Measurements from ENCODE around the gene KCNQ4.

Gene KCNQ4

DNA sequence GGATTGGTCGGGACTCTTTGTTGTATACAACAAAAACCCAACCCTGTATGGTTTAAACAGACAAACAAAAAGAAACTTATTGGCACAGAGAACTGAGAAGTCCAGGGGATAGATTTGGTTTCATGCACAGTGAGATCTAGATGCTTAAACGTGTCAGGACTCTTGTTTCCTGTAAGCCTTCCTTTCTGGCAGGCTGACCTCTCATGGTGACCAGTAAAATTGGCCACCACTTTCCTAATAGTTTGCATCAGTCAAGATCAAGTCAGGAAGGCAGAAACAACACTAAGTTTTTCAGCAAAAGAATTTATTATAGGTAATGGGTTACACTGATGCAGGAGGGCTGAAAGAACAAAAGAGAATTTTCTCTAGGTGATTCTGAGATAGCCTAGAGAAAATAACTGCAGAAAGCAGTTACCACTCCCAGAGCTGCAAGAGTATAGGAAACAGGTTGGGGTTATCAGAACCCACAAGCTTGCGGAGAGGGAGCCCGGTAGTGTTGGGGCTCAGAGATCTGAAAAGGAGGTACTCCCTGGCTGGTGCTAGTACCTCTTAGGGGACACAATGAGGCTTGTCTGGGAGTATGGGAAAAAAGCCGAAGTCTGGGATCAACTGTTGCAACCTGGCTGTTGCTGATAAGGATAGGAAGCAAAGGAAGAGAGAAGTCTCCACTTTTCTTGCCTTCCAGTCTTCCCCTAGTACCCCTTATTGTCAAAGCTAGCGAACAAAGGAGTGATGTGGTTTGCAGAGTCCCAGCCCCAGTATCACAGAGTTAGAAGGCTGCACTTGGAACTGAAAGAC lies 57.1 kb downstream of the KCNQ4 start:
- no peak for DNase-seq (ENCODE audit: low read depth)

DNA sequence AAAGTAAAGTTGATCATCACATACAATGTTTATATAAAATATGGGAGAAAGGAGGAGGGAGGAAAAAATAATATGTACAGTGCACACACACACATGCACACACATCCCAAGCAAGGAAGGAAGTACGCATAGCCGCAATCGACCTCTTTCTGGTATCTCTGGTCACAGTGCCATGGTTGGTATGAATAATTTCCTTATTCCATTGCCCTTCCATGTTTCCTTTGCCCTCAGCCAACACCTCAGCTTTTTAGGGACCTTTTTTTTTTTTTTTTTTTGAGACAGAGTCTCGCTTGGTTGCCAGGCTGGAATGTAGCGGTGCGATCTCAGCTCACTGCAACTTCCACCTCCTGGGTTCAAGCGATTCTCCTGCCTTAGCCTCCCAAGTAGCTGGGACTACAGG lies 58.0 kb downstream of the KCNQ4 start:
- DNase-seq (ENCODE audit: low read depth), result no peak

DNA sequence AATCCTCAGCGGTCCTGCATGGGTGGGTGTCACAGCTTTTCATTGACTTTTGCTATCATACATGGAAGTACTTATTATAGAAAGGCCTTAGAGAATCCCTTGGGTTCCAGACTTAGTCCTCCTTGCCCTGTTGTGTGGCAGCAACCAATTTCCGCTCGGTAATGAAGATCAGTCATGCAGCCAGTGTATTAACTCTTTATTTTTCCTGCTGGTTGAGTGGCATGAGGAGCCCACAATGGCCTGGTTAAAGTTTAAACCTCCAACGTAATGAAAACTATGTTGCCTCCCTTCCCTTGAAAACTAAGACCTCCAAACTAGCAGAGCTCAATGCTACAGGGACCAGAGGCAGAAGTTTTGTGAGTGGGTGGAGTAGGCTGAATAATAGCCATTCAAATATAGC lies 58.6 kb downstream of the KCNQ4 start:
- DNase-seq (ENCODE audit: low read depth), result no peak

DNA sequence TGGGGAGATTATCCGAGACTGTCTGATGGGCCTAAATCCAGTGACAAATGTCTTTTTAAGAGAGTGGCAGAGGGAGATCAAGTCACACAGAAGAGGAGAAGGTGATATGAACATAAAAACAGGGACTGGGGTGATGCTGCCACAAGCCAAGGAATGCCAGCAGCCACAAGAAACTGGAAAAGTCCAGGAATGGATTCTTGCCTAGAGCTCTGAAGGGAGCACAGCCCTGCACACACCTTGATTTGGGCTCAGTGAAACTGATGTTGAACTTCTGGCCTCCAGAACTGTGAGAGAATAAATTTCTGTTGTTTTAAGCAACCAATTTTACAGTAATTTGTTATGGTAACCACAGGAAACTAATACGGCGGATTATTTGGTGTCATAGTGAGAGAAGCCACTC lies 59.1 kb downstream of the KCNQ4 start:
- no peak for DNase-seq (ENCODE audit: low read depth)

DNA sequence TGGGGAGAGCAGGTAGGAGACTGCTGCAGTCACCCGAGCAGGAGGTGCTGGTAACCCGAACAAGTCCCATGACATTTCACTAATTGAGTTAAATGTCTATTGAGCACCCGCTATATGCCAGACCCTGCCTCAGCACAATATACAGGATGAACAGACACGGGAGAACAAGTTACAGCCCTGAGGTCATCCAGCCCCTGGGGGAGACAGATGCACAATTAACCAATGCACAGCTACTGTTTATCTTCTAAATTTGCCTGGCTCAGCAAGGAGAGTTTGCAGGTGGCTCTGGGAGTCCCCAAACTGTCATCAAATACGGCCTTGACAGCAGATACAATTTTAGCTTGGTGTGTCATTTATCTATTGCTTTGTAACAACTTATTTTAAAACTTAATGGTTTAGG lies 60.5 kb downstream of the KCNQ4 start:
- DNase-seq (ENCODE audit: low read depth), result no peak

DNA sequence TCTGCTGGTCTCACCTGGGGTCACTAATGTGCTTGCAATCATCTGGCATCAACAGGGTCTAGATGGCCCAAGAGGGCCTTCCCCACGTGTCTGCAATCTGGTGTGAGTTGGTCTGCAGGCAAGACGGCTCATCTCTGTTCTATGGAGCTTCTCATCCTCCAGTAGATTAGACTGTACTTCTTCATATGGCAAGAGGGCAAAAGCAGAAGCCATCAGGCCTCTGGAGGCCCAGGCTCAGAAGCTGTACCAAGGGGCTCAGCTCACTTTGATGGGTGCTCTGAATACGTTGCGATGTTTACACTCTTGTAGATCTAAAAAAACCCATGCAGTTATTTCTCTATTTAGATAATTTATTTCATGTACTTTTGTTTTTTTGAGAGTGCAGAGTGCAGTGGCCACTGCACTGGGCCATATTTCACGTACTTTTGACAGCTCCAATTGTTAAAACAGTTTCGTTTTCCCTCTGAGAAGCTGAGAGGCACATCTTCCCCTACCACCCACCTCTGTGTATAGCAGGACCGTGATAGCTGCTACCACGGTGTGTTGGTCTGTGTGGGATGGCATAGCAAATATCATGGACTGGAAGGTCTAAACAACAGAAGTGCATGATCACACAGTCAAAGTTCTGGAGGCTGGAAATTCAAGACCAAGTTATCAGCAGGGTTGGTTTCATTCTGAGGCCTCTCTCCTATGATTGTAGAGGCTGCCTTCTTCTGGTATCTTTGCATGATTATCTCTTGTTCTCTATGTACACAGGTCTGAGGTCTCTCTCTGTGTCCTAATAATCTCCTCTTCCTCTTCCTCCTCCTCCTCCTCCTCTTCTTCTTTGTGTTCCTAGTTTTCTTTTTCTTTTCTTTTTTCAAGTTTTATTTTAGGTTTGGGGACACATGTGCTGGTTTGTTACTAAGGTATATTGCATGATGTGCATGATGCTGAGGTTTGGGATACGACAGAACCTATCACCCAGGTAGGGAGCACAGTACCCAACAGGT lies 61.6 kb downstream of the KCNQ4 start:
- DNase-seq (ENCODE audit: low read depth), result no peak

DNA sequence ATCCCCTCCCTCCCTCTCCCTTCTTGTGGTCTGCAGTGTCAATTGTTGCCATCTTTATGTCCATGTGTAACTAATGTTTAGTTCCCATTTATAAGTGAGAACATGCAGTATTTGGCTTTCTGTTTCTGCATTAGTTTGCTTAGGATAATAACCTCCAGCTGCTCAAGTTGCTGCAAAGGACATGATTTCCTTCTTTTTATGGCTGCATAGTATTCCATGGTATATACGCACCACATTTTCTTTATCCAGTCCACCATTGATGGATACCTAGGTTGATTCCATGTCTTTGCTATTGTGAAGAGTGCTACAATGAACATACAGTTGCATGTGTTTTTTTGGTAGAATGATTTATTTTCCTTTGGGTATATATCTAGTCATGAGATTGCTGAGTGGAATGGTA lies 62.3 kb downstream of the KCNQ4 start:
- DNase-seq (ENCODE audit: low read depth), result no peak

DNA sequence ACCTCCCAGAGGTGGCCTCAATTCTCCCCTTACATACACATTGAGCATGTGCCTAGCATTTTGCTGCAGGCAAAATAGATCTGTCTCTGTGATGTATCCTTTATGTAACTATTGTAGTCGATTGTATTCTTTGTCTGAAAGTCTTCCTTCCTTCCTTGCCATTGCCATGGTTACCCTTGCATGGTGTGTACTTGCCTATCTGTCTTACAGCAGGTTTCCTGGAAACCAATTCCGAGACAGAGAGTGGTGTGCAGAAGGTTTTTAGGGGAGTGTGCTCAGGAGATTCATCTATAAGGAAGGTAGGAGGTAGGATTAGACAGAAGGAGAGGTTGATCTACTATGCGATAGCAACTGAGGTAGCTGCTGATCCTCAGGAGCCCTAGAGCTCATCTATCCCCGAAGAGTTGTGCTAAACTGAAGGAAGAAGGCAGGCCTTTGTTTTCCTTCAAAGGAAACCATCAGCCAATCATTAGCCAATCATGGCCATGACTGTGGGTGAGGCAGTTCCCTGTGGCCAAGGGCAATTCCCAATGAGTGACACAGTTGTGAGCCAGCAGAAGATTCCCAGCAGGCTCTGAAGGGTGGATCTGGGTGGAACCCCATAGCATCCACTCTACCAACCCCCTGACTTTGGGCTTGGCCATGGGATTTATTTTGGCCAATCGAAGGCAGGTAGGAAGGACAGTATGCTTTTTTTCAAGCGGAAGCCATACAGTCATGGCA lies 63.6 kb downstream of the KCNQ4 start:
- no peak for DNase-seq (ENCODE audit: low read depth)

DNA sequence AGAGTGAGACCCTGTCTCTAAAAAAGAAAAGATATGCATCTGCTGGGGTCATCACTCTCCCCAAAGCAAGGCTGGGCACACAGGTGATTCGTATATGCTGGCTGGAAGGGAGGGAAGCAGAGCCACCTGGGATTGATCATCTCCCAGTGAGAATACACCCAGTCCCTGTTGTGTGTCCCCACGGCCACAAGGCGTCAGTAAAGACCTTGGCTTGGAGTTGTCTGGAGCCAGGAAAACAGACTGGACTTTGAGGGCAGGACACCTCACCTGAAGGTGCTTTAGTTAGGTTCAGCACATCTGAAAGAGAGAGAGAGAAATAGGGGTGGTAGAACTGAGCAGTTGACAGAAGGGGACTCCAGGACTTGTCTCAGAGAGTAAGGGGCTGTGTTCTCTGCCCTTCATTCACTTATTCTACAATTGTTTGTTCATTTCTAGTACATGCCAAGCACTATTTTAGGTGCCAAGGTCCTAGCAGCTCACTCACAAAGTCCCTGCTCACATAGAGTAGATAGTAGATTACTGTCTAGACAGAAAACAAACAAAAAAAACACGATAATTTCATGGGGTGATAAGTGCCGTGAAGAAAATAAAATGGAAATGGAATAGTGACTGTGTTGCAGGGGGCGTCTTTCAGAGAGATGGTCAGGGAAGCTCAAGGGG lies 65.1 kb downstream of the KCNQ4 start:
- DNase-seq (ENCODE audit: low read depth), result peak; percentile 56

DNA sequence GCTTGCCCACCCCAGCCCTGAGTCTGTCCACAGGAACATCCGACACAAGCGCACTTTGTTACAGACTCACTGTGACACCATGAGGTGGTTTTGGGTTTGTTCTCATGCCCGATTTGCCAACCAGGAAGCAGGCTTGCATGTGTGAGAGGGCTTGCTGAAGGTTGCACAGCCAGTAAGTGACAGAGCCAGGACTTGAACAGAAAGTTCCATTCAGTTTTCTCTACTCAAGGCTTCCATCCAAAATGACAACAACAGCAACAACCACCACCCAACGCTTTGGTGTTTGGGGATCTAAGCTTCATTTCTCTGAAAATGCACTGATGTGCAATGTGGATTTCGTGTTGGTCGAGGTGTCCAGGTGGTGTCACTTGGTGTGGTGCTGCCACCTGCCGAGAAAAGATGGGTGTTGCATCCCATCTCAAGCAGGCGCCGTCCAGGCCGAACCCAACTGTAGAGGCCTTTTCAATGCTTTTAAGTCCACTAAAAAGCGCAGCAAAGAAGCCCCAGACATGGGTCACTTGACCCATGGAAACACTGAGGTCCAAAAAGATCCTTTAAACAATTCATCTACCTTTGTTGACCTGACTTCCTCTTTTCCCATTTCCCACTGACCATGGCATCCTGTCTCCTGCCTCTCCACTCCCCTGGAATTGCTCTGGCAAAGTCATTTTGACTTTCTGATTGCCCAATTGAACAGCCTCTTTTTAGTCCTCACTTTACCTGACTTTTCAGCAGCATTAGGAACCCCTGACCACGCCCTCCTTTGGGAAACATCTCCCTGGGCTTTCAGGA lies 66.4 kb downstream of the KCNQ4 start:
- peak; percentile 33 for DNase-seq (ENCODE audit: low read depth)

DNA sequence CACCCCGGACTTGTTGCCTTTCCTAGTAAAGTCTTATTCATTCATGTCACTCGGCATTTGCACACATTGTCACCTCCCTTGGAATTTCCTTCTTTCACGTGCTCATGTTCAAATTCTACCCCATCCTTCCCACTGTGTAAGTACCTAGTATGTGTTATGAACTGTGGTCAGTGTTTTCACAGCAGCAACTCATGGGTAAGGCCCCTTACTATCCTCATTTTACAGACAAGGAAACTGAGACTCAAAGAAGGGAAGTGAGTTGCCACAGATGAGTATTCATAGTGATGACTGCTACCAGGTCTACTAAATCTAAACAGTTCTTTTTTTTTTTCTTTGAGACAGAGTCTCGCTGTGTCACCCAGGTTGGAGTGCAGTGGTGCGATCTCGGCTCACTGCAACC lies 68.1 kb downstream of the KCNQ4 start:
- DNase-seq (ENCODE audit: low read depth), result no peak

DNA sequence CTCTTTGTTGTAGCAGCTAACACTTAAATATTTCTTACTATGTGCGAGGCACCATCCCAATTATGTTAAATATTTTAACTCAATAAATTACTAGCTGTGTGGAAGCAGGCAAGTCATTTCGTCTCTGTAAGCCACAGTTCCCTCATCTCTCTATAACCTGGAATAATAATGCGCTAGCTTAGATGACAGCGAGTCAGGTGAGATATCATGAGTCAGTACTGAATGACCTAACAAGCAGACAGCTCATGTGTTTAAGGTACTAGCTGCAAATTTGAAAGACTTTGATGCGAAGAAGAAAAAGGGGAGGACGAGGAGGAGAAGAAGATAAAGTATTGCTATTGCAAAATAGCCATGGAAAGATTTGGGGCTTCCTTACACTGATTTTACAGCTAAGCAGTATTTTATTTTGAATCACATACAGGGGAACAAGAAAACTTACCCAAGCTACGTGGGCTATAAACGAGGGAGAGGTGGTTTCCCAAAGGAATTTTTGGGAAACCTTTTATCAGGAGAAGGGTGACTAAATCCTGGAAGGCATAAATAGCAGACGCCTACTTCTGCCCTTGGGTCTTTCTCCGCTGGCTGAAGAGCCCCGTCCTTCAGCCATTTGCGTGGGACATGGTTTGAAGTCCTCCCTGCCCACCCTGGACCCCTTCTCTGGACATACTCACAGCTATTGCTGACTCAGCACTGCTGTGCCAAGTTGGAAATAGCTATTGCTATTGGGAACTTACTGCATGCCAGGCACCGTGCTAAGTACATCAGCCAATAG lies 69.7 kb downstream of the KCNQ4 start:
- no peak for DNase-seq (ENCODE audit: low read depth)

DNA sequence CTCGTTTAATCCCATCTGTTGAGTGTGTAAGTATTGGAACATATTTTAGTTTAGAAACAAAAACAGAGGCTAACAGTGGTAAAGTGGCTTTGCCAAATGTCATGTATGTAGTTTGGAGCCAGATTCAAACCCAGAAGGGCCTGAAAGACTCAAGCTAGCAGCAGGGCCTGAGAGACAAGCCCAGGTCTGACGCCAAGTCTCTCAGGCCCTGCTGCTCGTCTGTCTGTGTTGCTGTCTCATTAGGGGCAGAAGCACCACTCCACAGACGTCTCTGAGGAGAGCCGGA lies 70.2 kb downstream of the KCNQ4 start:
- no peak for DNase-seq (ENCODE audit: low read depth)

DNA sequence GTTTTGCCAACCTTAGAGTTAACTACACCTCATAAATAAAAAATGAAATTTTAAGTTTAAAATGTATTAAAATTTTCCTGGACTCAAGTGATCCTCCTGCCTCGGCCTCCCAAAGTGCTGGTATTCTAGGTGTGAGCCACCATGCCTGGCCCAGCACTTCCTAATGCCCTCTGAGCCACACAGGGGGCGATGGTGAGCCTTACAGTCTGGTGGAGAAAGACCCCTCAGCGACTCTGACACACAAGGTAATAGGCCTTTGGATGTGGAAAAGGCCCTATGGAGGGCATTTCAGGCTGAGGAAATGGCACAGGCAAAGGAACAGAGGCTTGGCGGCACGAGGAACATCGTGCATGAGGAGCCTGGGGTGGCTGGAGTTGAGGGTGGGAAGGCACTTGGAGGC lies 71.9 kb downstream of the KCNQ4 start:
- no peak for DNase-seq (ENCODE audit: low read depth)

DNA sequence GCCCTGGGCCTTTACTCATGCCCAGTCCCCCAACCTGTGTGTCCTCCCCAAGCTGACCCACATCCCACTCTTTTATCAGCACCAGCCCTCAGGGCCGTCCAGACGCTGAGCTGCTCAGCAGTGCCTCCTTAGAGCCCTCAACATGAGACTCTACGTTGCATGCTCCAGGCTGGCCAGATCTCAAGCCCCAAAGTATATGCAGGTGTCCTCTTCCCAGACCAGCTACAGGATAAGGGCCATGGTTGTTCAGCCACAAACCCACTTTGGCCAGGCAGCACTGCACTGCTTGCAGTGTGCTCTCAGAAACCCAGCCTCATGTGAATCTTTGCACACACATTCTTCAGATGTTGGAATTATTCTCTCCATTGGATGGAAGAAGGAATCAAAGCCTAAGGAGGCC lies 72.5 kb downstream of the KCNQ4 start:
- DNase-seq (ENCODE audit: low read depth), result no peak

DNA sequence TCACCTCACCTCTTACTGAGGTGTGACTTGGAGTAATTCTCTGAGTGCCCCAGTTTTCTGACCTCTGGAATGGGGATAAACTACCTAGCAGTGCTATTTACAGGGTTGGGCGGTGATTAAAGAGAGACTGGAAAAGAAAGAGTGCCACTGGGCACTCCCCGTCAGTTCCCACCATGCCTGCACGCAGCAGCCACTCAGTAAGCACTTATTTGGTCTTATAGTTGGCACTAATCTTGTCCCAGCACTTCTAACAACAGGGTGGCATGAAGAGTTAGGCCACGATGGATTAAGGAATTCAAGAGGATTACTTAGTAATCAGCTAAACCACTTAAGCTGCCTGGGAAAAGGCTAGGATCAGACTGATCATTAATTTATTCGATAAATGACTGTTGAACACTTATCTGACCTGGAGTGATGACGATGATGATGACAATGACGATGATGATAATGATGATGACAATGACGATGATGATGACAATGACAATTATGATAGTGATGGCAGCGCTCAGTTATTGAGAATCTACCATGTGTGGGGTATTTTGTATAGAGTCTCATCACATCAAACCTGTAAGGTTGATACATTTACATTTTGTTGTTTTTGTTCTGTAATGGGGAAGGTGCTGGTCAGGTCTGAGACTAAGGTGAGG lies 73.2 kb downstream of the KCNQ4 start:
- no peak for DNase-seq (ENCODE audit: low read depth)

DNA sequence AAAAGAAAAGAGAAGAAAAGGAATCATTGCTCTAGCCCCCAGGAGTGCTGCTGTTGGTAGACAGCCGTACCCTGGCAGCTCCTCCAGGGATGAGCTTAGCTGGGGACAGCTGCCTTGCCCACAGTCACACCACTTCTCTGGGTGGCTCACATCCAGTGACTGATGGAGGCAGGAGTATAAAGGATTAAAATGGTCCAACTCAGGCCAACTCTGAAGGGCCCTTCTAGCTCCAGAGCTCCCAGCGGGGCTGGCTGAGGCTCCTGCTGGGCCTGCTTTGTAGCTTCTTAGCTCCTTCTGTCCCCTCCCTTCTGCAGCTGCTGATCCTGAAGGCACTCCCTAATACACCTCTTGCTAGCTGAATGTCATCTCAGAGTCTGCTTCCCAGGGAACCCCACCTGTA lies 74.2 kb downstream of the KCNQ4 start:
- no peak for DNase-seq (ENCODE audit: low read depth)

DNA sequence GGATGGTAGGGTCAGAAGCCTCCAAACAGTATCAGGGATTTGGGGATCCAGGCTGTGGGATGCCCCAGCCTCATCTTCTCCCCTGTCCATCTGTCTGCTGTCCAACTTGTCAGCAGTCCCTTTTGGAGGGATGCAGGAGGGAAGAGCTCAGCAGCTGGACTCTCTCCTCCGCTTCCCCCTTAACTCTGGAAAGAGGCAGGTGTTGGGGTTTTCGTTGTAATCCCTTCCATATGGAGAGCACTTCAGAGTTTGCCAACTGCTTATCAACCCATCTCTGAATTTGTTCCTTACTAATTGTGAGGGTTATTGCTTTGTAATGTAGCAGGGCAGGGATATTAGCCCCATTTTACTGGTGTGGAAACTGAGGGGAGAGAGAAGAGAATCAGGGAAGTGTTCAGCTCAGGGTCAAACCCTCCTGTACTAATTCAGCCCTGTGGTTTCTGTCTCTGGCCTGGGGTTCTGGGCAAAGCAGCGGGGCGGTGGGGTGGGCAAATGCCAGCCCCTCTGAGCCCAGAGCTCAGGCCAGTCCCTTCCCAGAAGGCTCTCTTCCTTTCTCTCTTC lies 75.3 kb downstream of the KCNQ4 start:
- no peak for DNase-seq (ENCODE audit: low read depth)

DNA sequence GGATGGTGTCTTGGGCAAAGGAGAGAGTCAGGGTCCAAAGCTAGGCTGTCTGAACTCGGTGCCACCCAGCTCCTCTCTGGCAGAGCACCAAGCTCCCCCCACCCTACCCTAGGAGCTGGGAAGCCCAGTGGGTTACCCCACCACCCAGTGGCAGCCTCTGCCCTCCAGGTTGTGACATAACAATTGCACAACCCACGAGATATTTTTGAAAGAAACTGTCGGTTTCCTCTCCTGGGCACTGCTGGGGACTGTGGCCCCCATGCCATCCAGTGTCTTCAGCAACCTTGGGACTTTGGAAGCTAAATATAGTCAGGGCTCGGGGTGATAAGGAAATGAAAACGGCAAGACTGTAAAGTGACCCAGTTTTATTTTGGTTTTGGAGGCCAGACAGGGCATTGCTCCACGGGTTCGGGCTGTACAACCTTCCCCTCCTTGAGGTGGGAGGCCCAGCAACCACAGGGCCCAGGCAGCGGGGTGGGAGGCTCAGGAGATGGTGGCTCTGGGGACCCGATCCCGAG lies 77.2 kb downstream of the KCNQ4 start:
- DNase-seq (ENCODE audit: low read depth), result no peak

Measured in fibroblast of gingiva (primary cell).